GM19351 (cell line): ENCODE results near the gene BCAR3.

ENCODE experiments used
- ATAC-seq: cut with Tn5 transposase; IDR thresholded peaks from one replicate; pipeline ENCODE4 v1.9.1; 2021; ENCODE audit warnings: mild to moderate bottlenecking, moderate library complexity; ENCODE audit not compliant: unreplicated experiment

The BCAR3 gene

GRCh38 chr1:93681101-93681988 lies at the start of gene BCAR3:
Gene BCAR3, minus strand, starts transcription at chr1:93681837. Its CDS starts 6,907 bp downstream, at chr1:93674930.
- ATAC-seq = peak; percentile 70

DNA sequence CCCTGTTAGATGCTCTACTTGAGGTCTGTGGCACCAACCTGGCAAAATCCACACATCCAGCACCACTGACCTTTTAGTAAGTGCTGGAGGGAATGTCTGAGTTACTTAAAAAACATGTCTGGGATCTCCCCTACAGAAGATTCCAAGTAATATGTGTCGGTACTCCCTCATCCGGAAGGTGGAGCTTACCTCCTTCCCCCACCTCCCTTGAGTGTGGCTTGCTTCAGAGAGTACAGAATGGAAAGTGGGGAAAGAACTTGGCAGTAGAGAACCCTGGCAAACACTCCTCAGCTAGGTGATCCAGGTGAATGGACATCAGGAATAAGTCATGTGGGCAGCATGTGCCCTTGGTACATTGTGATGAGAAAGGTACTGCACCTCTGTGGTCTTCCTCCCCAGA lies 49.0 kb upstream of the BCAR3 start:
- ATAC-seq = no peak

GRCh38 chr1:93729906-93730305 lies 48.3 kb upstream of the BCAR3 start:
- ATAC-seq = no peak

DNA sequence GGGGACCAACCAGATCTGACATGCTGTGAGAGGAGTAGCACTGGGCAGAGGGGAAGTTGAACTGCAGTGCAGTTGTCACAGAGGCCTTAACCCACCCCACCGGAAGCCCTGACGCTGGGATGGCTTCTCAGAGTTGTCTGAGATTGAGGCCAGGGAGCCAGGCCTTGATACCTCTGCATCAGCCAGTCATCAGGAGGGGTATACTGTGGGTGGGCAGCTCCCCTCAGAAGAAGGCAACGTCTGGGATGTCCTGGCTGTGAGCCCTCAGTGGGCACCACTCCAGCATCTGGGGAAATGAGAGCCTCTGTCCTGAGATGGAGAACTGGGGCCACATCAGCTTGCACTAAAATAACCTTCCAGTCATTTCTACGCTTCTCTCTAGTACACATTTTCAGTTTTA lies 47.9 kb upstream of the BCAR3 start:
- ATAC-seq = peak; percentile 66

DNA sequence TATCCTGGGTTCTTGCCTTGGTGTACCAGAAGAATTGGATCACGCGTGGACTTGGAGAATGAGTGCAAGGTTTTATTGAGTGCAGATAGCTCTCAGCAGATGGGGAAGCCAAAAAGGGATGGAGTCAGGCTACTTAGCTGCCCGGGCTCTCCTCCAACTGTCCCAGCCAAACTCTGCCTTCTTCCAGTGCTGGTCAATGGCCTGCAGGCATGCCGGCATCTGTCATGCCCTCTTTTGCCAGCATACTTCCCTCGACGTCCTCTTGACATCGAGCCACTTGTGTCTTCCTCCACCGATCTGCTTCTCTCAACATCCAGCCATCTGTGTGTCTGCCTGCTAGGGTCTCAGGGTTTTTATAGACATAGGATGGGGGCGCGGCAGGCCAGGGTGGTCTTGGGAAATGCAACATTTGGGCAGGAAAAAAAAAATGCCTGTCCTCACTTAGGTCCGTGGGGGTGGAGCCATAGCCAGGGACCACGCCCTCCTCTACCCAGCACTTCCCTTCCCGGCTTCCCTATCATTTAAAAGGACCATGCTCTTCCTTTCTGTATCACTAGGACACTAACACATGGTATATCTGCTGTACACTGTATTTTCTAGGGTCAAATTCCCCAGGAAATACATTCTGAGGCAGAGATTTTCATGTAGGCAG lies 47.0 kb upstream of the BCAR3 start:
- no peak for ATAC-seq

DNA sequence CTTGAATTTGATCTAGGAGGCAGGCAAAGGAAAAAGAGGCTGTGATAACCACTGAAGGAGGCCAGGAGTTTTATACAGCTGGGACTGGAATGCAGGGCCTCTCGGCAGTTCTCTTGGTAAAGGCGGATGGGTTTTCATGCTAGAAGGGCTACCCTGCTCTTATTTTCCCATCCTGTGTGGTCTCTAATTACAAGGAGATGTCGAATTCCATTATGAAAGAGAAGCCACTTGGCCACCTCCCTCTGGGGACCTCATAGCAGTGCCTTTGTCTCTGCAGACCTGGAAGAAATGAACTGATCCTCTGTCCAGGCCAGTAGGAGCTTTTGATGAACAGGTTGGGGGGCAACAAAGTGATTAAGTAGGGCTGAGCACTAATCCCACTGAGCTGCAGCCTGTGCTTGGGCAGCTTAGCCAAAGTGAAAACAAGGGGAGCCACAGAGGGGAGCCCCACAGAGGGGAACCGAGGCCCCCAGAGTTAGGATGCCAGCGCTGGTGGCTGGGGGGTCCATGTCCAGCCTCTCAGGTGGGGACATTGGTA lies 42.2 kb upstream of the BCAR3 start:
- ATAC-seq = no peak

- no peak for ATAC-seq
These were observed 41.5 kb upstream of the BCAR3 start for GRCh38 chr1:93723110-93723509.

- no peak for ATAC-seq
These were observed 40.7 kb upstream of the BCAR3 start for GRCh38 chr1:93722081-93723031.

DNA sequence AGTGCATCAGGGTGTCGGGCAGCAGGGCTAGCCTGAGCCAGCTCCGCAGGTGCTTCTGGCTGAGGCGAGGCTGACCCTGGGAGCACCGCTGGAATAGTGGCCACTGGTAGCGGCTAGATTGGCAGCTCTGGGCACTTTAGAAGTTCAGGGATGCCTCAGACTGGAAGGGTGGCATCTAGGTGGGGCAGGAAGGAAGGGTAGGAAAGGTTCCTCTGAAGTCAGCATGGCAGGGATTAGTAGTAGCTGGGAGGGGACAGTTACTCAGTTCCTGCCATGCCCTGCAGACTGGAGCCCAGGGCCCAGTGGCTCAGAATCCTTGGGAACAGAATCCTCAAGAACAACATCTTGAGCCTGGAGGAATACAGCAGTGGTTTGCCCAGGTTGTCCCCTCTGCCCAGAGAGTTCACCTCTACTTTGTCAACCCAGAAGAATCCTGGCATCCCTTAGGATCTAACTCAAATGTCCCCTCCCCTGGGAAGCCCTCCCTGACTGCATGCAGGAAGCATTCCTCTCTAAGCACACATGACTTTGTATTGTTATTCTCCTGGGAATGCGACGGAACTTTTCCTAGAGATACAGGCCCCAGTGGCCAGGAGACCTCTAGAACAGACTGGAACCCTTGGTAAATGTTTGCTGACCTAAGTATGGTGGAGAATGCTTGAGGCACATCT lies 39.5 kb upstream of the BCAR3 start:
- no peak for ATAC-seq

DNA sequence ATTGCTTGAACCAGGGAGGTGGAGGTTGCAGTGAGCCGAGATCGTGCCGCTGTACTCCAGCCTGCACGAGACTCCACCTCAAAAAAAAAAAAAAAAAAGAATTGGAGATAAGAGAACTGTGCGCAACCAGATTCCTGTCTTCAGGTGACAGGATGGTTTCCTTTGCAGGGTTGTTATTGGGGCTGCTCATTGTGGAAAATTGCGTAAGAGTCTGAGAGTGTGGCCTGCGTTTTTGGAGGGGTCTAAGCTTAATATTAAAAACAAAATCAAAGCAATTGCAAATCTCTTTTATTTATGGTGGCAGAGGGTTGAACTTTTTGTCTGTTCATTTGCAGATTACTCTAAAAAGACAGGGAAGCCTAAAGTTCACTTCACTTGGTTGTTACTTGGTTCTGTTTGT lies 36.0 kb upstream of the BCAR3 start:
- ATAC-seq = no peak

- ATAC-seq = peak; percentile 54
These were observed 35.3 kb upstream of the BCAR3 start for GRCh38 chr1:93716941-93717368.

DNA sequence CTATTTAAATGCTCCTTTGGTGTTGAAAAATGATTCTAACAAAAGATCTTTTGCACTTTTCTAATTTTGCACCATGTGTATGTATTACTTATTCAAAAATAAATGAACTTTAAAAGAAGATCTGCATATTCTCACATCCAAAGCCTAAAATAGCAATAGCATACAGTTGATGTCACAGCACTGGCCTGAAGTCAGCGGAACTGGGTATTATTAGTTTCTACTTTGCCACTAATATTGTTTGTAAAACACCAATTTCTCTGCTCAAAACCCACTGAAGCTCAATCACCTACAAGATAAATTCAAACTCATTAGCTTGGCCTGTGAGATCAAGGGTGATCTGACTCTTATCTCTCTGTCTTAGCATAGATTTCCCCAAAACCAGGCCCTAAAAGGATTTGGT lies 34.5 kb upstream of the BCAR3 start:
- no peak for ATAC-seq

- peak; percentile 45 for ATAC-seq
These were observed 34.0 kb upstream of the BCAR3 start for GRCh38 chr1:93715529-93716126.

DNA sequence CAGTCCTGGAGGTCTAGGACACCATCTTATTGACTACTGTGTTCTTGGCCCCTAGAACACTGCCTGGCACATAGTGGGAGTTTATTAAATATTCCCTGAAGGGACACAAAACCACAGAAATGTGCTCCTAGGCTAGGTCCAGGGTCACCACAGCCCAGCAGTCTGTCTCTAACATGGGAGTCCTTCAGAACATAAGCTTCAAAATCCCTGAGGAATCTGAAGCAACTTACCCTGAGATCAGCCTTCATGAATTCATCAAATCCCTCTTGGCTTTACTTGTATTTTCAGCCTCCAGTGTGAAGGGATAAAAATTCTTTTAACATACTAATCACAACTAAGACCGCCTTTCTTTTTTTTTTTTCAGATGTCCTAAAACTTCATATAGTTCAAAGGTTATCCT lies 32.7 kb upstream of the BCAR3 start:
- no peak for ATAC-seq

DNA sequence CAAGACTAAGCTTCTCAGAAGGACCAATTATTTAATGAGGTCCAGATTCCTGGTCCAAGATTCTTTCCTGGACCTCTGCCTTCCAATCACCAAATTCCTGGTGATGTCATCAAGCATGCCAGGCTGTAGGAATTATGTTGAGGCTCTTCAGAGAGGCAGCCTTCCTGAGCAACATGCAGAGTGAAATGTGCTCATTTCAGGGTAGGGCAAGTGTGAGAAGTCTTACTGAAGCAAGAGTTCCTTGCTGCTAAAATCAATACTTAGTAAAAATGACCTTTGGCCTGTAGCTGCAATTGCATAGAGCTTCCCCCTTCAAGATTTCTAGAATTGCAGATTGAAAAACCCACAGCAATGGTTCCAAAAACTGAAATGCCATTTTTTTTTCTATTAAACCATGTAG lies 31.7 kb upstream of the BCAR3 start:
- no peak for ATAC-seq

GRCh38 chr1:93712741-93713140 lies 31.1 kb upstream of the BCAR3 start:
- no peak for ATAC-seq

DNA sequence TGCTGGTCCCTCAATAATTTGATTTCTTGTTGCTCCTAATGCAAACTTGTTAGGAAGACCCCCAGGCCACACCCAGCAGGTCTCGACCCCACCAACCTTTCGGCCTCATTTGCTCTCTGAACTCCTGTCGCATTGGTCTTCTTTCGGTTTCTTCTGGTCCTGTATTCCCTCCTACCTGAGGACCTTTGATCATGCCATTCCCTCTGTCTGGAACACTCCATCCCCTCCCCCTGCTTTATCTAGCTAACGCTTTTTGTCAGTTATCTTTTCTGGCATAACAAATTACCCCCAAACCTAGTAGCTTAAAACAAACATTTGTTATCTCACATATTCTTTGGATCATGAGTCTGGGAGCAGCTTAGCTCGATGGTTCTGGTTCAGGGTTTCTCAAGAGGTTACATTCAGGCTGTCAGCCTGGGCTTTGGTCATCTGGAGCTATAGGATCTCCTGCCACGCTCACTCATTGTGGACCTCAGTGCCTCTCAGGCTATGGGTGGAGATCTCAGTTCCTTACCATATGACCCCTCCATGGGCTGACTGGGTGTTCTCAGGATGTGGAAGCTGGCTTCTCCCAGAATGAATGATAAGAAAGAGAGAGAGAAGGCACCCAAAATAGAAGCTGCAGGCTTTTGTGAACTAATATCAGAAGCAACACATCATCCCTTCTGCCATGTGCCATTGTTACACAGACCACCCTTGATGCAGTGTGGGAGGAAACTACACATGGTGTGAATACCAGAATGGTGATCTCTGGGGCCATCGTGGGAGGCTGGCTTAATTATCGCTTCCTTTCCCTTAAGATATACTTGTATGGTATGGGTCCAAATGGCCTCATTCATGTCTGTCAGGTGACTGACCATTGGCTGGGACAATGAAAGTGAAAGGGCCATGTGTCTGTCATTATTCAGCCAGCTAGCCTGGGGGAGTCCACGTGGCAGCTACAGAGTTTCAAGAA lies 29.1 kb upstream of the BCAR3 start:
- no peak for ATAC-seq

DNA sequence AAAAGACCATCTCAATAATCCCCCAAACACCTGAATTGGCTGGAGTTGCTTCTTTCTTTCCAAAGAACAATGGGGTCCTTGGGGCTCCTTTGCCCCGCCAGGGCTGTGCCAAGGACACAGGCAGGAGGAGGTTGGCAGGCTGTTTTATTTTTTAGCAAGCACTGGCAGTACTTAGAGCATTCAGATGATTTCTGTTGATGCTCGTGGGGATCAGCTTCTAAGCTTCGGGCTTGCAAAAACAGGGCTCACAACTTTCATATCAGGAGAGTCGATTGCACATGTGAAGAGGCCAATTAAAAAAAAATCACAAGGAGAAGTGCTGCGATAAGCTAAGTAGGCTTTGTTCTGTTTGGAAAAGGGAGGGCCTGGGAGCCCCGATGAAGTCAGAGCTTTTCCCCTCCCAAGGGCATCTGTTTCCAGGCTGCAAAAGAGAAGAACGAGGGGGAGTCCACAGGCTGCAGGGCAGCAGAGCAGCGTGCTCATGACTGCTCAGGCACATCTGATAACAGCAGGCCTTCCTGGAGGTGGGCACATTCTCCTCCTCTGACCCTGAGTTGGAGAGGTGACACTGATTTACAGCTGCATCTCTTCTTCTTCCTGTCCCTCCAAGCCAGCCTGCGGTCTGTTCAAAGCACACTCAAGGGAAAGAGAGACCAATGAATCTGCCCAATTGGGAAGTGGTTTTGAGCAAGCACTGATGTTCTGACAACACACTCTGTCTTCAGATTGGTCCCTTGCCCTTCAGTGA lies 27.3 kb upstream of the BCAR3 start:
- ATAC-seq = no peak
